K562 (cell line): ENCODE data around the gene GRXCR2. TPM values are rescaled to one million over a fixed set of nuclear protein-coding genes. Genes with fewer than 3 reads are reported as not detected.

Source experiments
- ATAC-seq: fragments of 200-7000 bp; cut with Tn5 transposase; 3 replicates; pipeline ENCODE4 v1.9.1; 2020; ENCODE audit warnings: moderate library complexity
- BruUV-seq: library from RNA; stranded (reverse); fragments of 400-500 nt; replicated peaks from 2 replicates; lab custom pipeline; 2021; lab: Mats Ljungman, UMichigan
- CTCF ChIA-PET: fragments of 300-600 bp; formaldehyde crosslinking; extraction: SDS; loops from one replicate; lab custom pipeline; 2021; ENCODE audit warnings: low intra/inter-chr PET ratio; lab: Yijun Ruan, JAX
- POLR2A ChIA-PET: fragments of 300-600, 350-650 bp; sonication (Branson Sonifier 250); formaldehyde crosslinking; extraction: SDS; loops from one replicate; lab custom pipeline; 2021; ENCODE audit warnings: antibody characterized with exemption, inconsistent platforms; lab: Yijun Ruan, JAX
- DNase-seq, 4 experiments: peaks; one replicate each; pipeline versions ENCODE4 v3.0.0 to v3.0.0-alpha.2; 2011 to 2018; ENCODE audit warnings: low spot score in 3 of 4, mixed read lengths in 3 of 4; ENCODE audit errors: extremely low read depth in 1 of 4
- FAIRE-seq: peaks from 2 replicates; lab custom pipeline; 2011; peaks lifted over from hg19 to GRCh38; lab: Jason Lieb, UNC
- H2AFZ ChIP-seq: 2 replicates; pipeline ENCODE4 v1.6.0; 2011; ENCODE audit warnings: low read depth, low read length, control low read depth, inconsistent platforms
- H3K27ac ChIP-seq: fragments of 200-600 bp; 3 replicates; pipeline ENCODE4 v1.8.0; 2011; ENCODE audit warnings: low read depth, mild to moderate bottlenecking, control low read depth, inconsistent platforms, low read length, moderate library complexity, mixed read lengths; ENCODE audit errors: extremely low read depth
- H3K27me3 ChIP-seq, 2 experiments: fragments of 300-600 bp in 1 of 2; 2 replicates in 1 of 2; 3 replicates in 1 of 2; pipeline versions ENCODE4 v1.6.0 to v1.8.0; 2011; ENCODE audit warnings: inconsistent platforms in 2 of 2, low read length in 2 of 2, mild to moderate bottlenecking in 1 of 2, mixed read lengths in 1 of 2, moderate library complexity in 1 of 2; ENCODE audit not compliant: control insufficient read depth in 2 of 2, insufficient read depth in 2 of 2
- H3K36me3 ChIP-seq: fragments of 300-600 bp; 3 replicates; pipeline ENCODE4 v1.8.0; 2011; ENCODE audit warnings: mild to moderate bottlenecking, low read length, inconsistent platforms; ENCODE audit not compliant: control insufficient read depth, insufficient read depth
- H3K4me1 ChIP-seq, 2 experiments: fragments of 200-600 bp in 1 of 2; replicated peaks in 1 of 2; 2 replicates in 1 of 2; 3 replicates in 1 of 2; pipeline versions ENCODE4 v1.5.1 to v1.8.0; 2011; ENCODE audit warnings: inconsistent platforms in 2 of 2, low read length in 2 of 2, mild to moderate bottlenecking in 1 of 2, mixed read lengths in 1 of 2, moderate library complexity in 1 of 2; ENCODE audit not compliant: control insufficient read depth in 2 of 2, insufficient read depth in 2 of 2
- H3K4me2 ChIP-seq: 2 replicates; pipeline ENCODE4 v1.6.1; 2011; ENCODE audit warnings: low read length, control low read depth, inconsistent platforms, mixed read lengths; ENCODE audit not compliant: insufficient read depth
- H3K4me3 ChIP-seq: fragments of 200-600 bp; sonication (generic), shearing (Covaris generic); 2 replicates; pipeline ENCODE4 v1.5.1; 2016; ENCODE audit warnings: control low read depth, inconsistent platforms
- H3K79me2 ChIP-seq: fragments of 200-600 bp; 3 replicates; pipeline ENCODE4 v1.8.0; 2011; ENCODE audit warnings: low read length, inconsistent platforms; ENCODE audit not compliant: control insufficient read depth, insufficient read depth
- H3K9ac ChIP-seq, 2 experiments: 2 replicates each; pipeline versions ENCODE4 v1.6.0 to v1.6.1; 2011; ENCODE audit warnings: low read depth in 2 of 2, low read length in 2 of 2, control low read depth in 1 of 2, inconsistent platforms in 1 of 2, mild to moderate bottlenecking in 1 of 2, mixed read lengths in 1 of 2; ENCODE audit not compliant: insufficient read depth in 1 of 2
- H3K9me1 ChIP-seq: one replicate; pipeline ENCODE4 v1.6.0; 2011; ENCODE audit warnings: inconsistent platforms, mild to moderate bottlenecking, low read length, moderate library complexity; ENCODE audit not compliant: control insufficient read depth, insufficient read depth
- H3K9me3 ChIP-seq: replicated peaks from 2 replicates; pipeline ENCODE4 v1.5.1; 2011; ENCODE audit warnings: low read depth, low read length, inconsistent platforms; ENCODE audit not compliant: control insufficient read depth, insufficient read depth
- H4K20me1 ChIP-seq: replicated peaks from 2 replicates; pipeline ENCODE4 v1.6.1; 2011; ENCODE audit warnings: low read length, inconsistent platforms, mixed read lengths; ENCODE audit not compliant: control insufficient read depth, insufficient read depth
- ARID1B ChIP-seq: fragments of 450-650 bp; IDR thresholded peaks from 2 replicates; pipeline ENCODE4 v1.6.1; 2016; ENCODE audit warnings: antibody characterized with exemption, mild to moderate bottlenecking, inconsistent platforms
- CGGBP1 ChIP-seq: fragments of 250-450 bp; sonication (Bioruptor Pico); IDR thresholded peaks from 2 replicates; pipeline ENCODE4 v1.9.0; 2021; ENCODE audit warnings: mild to moderate bottlenecking
- DNMT1 ChIP-seq: fragments of 450-650 bp; IDR thresholded peaks from 2 replicates; pipeline ENCODE4 v1.6.1; 2016; ENCODE audit warnings: antibody characterized with exemption, mild to moderate bottlenecking
- ELK3 ChIP-seq: fragments of 450-650 bp; formaldehyde crosslinking; IDR thresholded peaks from 2 replicates; pipeline ENCODE4 v1.4.0; 2020; ENCODE audit warnings: mild to moderate bottlenecking
- KAT8 ChIP-seq: fragments of 450-650 bp; IDR thresholded peaks from 2 replicates; pipeline ENCODE4 v1.6.1; 2016; ENCODE audit warnings: low read depth, mild to moderate bottlenecking
- MBD2 ChIP-seq: sonication (generic); IDR thresholded peaks from 2 replicates; pipeline ENCODE4 v1.6.1; 2016; ENCODE audit warnings: low read depth, borderline replicate concordance
- SMARCA5 ChIP-seq: fragments of 450-650 bp; IDR thresholded peaks from 2 replicates; pipeline ENCODE4 v1.6.1; 2016
- SRSF3 ChIP-seq: fragments of 200-400 bp; formaldehyde crosslinking; IDR thresholded peaks from 2 replicates; pipeline ENCODE4 v1.6.1; 2016; ENCODE audit warnings: mild to moderate bottlenecking, low read length, moderate library complexity; ENCODE audit not compliant: insufficient read depth
- SRSF9 ChIP-seq: fragments of 200-400 bp; formaldehyde crosslinking; IDR thresholded peaks from 2 replicates; pipeline ENCODE4 v1.6.1; 2017; ENCODE audit warnings: low read depth, low read length, borderline replicate concordance
- TCF15 ChIP-seq: fragments of 250-450 bp; sonication (Bioruptor Pico); IDR thresholded peaks from 2 replicates; pipeline ENCODE4 v1.8.0; 2022; ENCODE audit warnings: moderate library complexity, mild to moderate bottlenecking, inconsistent platforms
- TEAD1 ChIP-seq, 2 experiments: fragments of 450-650 bp in 1 of 2; sonication (generic) in 1 of 2; formaldehyde crosslinking; IDR thresholded peaks; 2 replicates each; pipeline versions ENCODE4 v1.4.0 to v1.8.0; 2020 to 2022; ENCODE audit warnings: mild to moderate bottlenecking in 2 of 2, missing genetic modification reagents in 1 of 2
- TGIF2 ChIP-seq: sonication (generic); formaldehyde crosslinking; IDR thresholded peaks from 2 replicates; pipeline ENCODE4 v1.8.1; 2022; ENCODE audit warnings: mild to moderate bottlenecking, missing genetic modification reagents, moderate library complexity
- ZBTB49 ChIP-seq: sonication (generic); formaldehyde crosslinking; IDR thresholded peaks from 2 replicates; pipeline ENCODE4 v1.8.0; 2022; ENCODE audit warnings: missing genetic modification reagents, mild to moderate bottlenecking, borderline replicate concordance
- WGBS: fragments of 100-300 bp; shearing (Covaris generic); methylation state at CpG from one replicate; pipeline ENCODE4 v1.1.6; 2016; ENCODE audit warnings: low coverage, mixed read lengths; ENCODE audit not compliant: insufficient coverage; ENCODE audit errors: missing lambda C conversion rate; 5-methylcytosine and 5-hydroxymethylcytosine counted together
- in situ Hi-C: fragments of 300-500 bp; cut with MboI; formaldehyde crosslinking; loops from 4 replicates; pipeline ENCODE4 v1.15.0; 2018; ENCODE audit warnings: inconsistent platforms, mixed read lengths
- intact Hi-C: fragments of 100-400 bp; cut with micrococcal nuclease; formaldehyde crosslinking; loops from 2 replicates; pipeline ENCODE4 v1.14.2; 2022
- polyA plus RNA-seq, 8 experiments: library from polyadenylated mRNA; depleted of rRNA in 4 of 8; stranded (reverse) in 5 of 8; unstranded in 3 of 8; fragments of >200 nt; fragmentation: Nextera tagmentation in 2 of 8; fragmentation: Illumina TruSeq in 1 of 8; extraction: Ambion mirVana in 2 of 8; extraction: Trizol in 1 of 8; gene quantifications; 2 replicates each; pipeline versions ENCODE4 v1.2.1 to v1.2.3, GENCODE V29; 2011 to 2014; ENCODE audit warnings: inconsistent platforms in 1 of 8, missing spikeins in 1 of 8
- total RNA-seq, 7 experiments: library from RNA; depleted of rRNA in 6 of 7; stranded (reverse); fragments of >200 nt in 6 of 7; fragmentation: Illumina TruSeq in 2 of 7; extraction: Trizol in 2 of 7; gene quantifications; 2 replicates each; pipeline versions ENCODE4 v1.2.1 to v1.2.3, GENCODE V29; 2011 to 2021; ENCODE audit warnings: low replicate concordance in 1 of 7

GRXCR2 gene
- total and polyA plus RNA-seq, 9 of the 15 experiments (the other 6 are each of a cell fraction or from before 2014, with no cell fraction given) = not detected

- FAIRE-seq (no peak), ATAC-seq (no peak), DNase-seq (no peak)
- Histone ChIP-seq H3K27me3 (no peaks in the 10 kb centered on the region), H3K9me1 (no peaks in the 10 kb centered on the region), H3K4me1 (peaks cover 0 to 23% of the 10 kb centered on the region in 2 experiments; a peak in 3 of 5 replicates), H3K79me2 (no peaks in the 10 kb centered on the region), H2AFZ (peak overlapping the region; percentile 66), H4K20me1 (no peaks in the 10 kb centered on the region), H3K27ac (no peak overlapping the region), H3K9me3 (no peaks in the 10 kb centered on the region), H3K4me2 (no peak overlapping the region), H3K36me3 (no peaks in the 10 kb centered on the region), H3K9ac (no peak overlapping the region), H3K4me3 (no peak overlapping the region)
- TF ChIP-seq TCF15 (CRISPR knock-in tag) (no peak), SRSF3 (no peak), ARID1B (no peak), TEAD1 (CRISPR knock-in tag; IDR thresholded peaks at IDR 0.05) (no peak), CGGBP1 (CRISPR knock-in tag) (no peak), MBD2 (no peak), KAT8 (no peak), ELK3 (CRISPR knock-in tag) (no peak), TGIF2 (CRISPR knock-in tag) (no peak), SRSF9 (no peak), SMARCA5 (no peak), DNMT1 (no peak), ZBTB49 (no peak)
- POLR2A ChIA-PET = interaction anchor here (0.9 to 2.1 kb wide), 3 partner anchors 9 to 1676 kb away, joined by 3 to 9 read pairs (median 3); partner anchors contain the start of genes KCTD16, PRELID2 and YIPF5
- intact Hi-C loops = no loop called here
- WGBS = 22% methylated on average over 3 of the region's 3 CpGs
- in situ Hi-C loops = no loop called here
- CTCF ChIA-PET = no interaction called here
- no TSS peak for BruUV-seq
These were observed 26.7 kb downstream of the GRXCR2 start for GRCh38 chr5:145846081-145846480.
